Stomach (tissue), 4 donors: Measurements from ENCODE around the gene ABCC5.

Experiments
- POLR2A ChIP-seq, 4 donors: fragments of 450-650 bp; IDR thresholded peaks; one replicate each; pipeline ENCODE4 v1.6.1; 2016; ENCODE audit warnings: antibody characterized with exemption in 4 of 4, control low read depth in 2 of 4, mild to moderate bottlenecking in 1 of 4, moderate library complexity in 1 of 4
- TF ChIP-seq, protein P1 (sequence below), 7 experiments: fragments of 450-650 bp in 4 of 7; fragments of 200-600 bp in 3 of 7; sonication (generic) in 3 of 7; IDR thresholded peaks; one replicate each; pipeline ENCODE4 v1.5.1; 2016 to 2019; ENCODE audit warnings: antibody characterized with exemption in 7 of 7, control low read depth in 2 of 7, mild to moderate bottlenecking in 1 of 7

- TF ChIP-seq, protein P1, sequence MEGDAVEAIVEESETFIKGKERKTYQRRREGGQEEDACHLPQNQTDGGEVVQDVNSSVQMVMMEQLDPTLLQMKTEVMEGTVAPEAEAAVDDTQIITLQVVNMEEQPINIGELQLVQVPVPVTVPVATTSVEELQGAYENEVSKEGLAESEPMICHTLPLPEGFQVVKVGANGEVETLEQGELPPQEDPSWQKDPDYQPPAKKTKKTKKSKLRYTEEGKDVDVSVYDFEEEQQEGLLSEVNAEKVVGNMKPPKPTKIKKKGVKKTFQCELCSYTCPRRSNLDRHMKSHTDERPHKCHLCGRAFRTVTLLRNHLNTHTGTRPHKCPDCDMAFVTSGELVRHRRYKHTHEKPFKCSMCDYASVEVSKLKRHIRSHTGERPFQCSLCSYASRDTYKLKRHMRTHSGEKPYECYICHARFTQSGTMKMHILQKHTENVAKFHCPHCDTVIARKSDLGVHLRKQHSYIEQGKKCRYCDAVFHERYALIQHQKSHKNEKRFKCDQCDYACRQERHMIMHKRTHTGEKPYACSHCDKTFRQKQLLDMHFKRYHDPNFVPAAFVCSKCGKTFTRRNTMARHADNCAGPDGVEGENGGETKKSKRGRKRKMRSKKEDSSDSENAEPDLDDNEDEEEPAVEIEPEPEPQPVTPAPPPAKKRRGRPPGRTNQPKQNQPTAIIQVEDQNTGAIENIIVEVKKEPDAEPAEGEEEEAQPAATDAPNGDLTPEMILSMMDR (IDR thresholded peaks at IDR 0.05), result no peak
- TF ChIP-seq POLR2A (IDR thresholded peaks at IDR 0.05), result no peak
Observed at GRCh38 chr3:183943739-183944138, 73.9 kb downstream of the ABCC5 start.
